Activated B cell treated with CpG ODN at 0.5 μM for 24 hours (primary cell): ENCODE results near the gene HBM. TPM values are rescaled to one million over a fixed set of nuclear protein-coding genes. Genes with fewer than 3 reads are reported as not detected.
"Not testable (repeated sequence)": the region's sequence is repeated elsewhere in the genome, so short reads cannot be mapped to it uniquely, and the experiment has no call there.

Source experiments
- ATAC-seq: fragments of 200-7000 bp; cut with Tn5 transposase; one replicate; pipeline ENCODE4 v1.10.0; 2021; ENCODE audit warnings: low read depth, mild to moderate bottlenecking, moderate library complexity
- CTCF ChIA-PET: fragments of 350-600 bp; sonication (Branson Sonifier 250); formaldehyde crosslinking; loops from one replicate; lab custom pipeline; 2021; ENCODE audit warnings: antibody characterized with exemption; lab: Charles Lee
- POLR2A ChIA-PET: fragments of 350-600 bp; sonication (Branson Sonifier 250); formaldehyde crosslinking; loops from one replicate; lab custom pipeline; 2021; ENCODE audit warnings: antibody characterized with exemption; lab: Charles Lee
- DNase-seq: peaks from one replicate; pipeline ENCODE4 v3.0.0; 2022
- H3K27ac Mint-ChIP-seq: one replicate; pipeline ENCODE4 v1.8.0; 2020; ENCODE audit warnings: mixed read lengths
- H3K27me3 Mint-ChIP-seq: one replicate; pipeline ENCODE4 v1.8.0; 2021; ENCODE audit warnings: mixed read lengths
- H3K36me3 Mint-ChIP-seq: one replicate; pipeline ENCODE4 v1.8.0; 2021; ENCODE audit warnings: low read depth, mixed read lengths
- H3K4me1 Mint-ChIP-seq: one replicate; pipeline ENCODE4 v1.8.0; 2021; ENCODE audit warnings: mixed read lengths
- H3K4me3 Mint-ChIP-seq: one replicate; pipeline ENCODE4 v1.8.0; 2020; ENCODE audit warnings: mild to moderate bottlenecking, mixed read lengths
- H3K9me3 Mint-ChIP-seq: one replicate; pipeline ENCODE4 v1.8.0; 2020; ENCODE audit warnings: mixed read lengths
- CTCF ChIP-seq: fragments of 200-600 bp; IDR thresholded peaks from one replicate; pipeline ENCODE4 v1.8.0; 2022; ENCODE audit warnings: antibody characterized with exemption, mild to moderate bottlenecking
- intact Hi-C: fragments of 100-400 bp; cut with micrococcal nuclease; formaldehyde crosslinking; loops from one replicate; pipeline ENCODE4 v1.15.1; 2024
- total RNA-seq: library from RNA; stranded (reverse); gene quantifications from 2 replicates; pipeline ENCODE4 v1.2.3, GENCODE V29; 2022

The HBM gene
- total RNA-seq, 1 donor from 2014 or later: not detected

GRCh38 chr16:119295-119694 lies 46.5 kb upstream of the HBM start:
- no peak for DNase-seq
- no peak overlapping the region for H3K27ac Mint-ChIP-seq
- H3K4me1 Mint-ChIP-seq: peaks cover 3% of the 10 kb centered on the region
- H3K27me3 Mint-ChIP-seq: no peaks in the 10 kb centered on the region
- ChIA-PET CTCF (interaction anchor here (4.0 kb wide), 1 partner anchor 13 kb away, joined by 18 read pairs; no protein-coding TSS in a partner anchor), POLR2A (interaction anchor here (0.6 kb wide), 1 partner anchor 64 kb away, joined by 4 read pairs; no protein-coding TSS in a partner anchor)
- ATAC-seq: no peak
- H3K4me3 Mint-ChIP-seq: no peak overlapping the region
- no peaks in the 10 kb centered on the region for H3K9me3 Mint-ChIP-seq
- H3K36me3 Mint-ChIP-seq: peaks cover 37% of the 10 kb centered on the region
- no peak for TF ChIP-seq CTCF
- intact Hi-C loops: no loop called here

GRCh38 chr16:119835-120491 lies 45.8 kb upstream of the HBM start:
- H3K27ac Mint-ChIP-seq: no peak overlapping the region
- ATAC-seq: no peak
- DNase-seq: no peak
- no peaks in the 10 kb centered on the region for H3K27me3 Mint-ChIP-seq
- intact Hi-C loops: no loop called here
- H3K9me3 Mint-ChIP-seq: no peaks in the 10 kb centered on the region
- CTCF ChIA-PET: interaction anchor here (4.0 kb wide), 1 partner anchor 13 kb away, joined by 18 read pairs; no protein-coding TSS in a partner anchor
- peaks cover 3% of the 10 kb centered on the region for H3K4me1 Mint-ChIP-seq
- POLR2A ChIA-PET: no interaction called here
- TF ChIP-seq CTCF: no peak
- no peak overlapping the region for H3K4me3 Mint-ChIP-seq
- H3K36me3 Mint-ChIP-seq: peaks cover 38% of the 10 kb centered on the region

GRCh38 chr16:120756-121155 lies 45.0 kb upstream of the HBM start:
- ChIA-PET POLR2A (no interaction called here), CTCF (no interaction called here)
- DNase-seq (no peak), ATAC-seq (no peak)
- Mint-ChIP-seq H3K27ac (no peak overlapping the region), H3K4me1 (peaks cover 3% of the 10 kb centered on the region), H3K27me3 (no peaks in the 10 kb centered on the region), H3K9me3 (no peaks in the 10 kb centered on the region), H3K36me3 (peaks cover 41% of the 10 kb centered on the region), H3K4me3 (no peak overlapping the region)
- intact Hi-C loops: no loop called here
- no peak for TF ChIP-seq CTCF

DNA sequence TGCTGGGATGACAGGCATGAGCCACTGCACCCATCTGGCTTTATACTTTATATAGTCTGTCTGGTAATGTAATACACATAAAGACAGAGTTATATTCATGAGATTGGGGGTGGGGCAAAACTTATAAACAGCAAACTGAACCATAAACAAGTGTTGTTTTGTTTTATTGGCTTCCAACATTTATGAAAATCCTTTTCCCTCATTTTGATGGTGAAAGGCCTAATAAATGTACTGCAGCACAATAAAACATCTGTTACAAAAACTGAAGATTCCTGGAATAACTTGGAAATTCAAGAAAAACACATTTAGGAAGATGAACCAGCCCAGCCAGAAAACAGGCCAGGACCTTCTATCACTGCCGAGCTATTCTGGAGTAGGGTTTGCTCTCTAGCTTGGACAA lies 43.4 kb upstream of the HBM start:
- ChIA-PET POLR2A (no interaction called here), CTCF (interaction anchor here (1.0 kb wide), 1 partner anchor 239 kb away, joined by 4 read pairs; no protein-coding TSS in a partner anchor)
- H3K27me3 Mint-ChIP-seq: no peaks in the 10 kb centered on the region
- no peak overlapping the region for H3K27ac Mint-ChIP-seq
- H3K36me3 Mint-ChIP-seq: peaks cover 32% of the 10 kb centered on the region
- intact Hi-C loops: no loop called here
- no peaks in the 10 kb centered on the region for H3K9me3 Mint-ChIP-seq
- H3K4me1 Mint-ChIP-seq: peaks cover 3% of the 10 kb centered on the region
- TF ChIP-seq CTCF: no peak
- H3K4me3 Mint-ChIP-seq: no peak overlapping the region
- ATAC-seq (no peak), DNase-seq (no peak)

- POLR2A ChIA-PET, CTCF ChIA-PET, intact Hi-C loops, H3K4me1 Mint-ChIP-seq, ATAC-seq, H3K27me3 Mint-ChIP-seq, DNase-seq, H3K27ac Mint-ChIP-seq, H3K4me3 Mint-ChIP-seq, H3K9me3 Mint-ChIP-seq: not testable (repeated sequence)
- peaks cover 34% of the 10 kb centered on the region for H3K36me3 Mint-ChIP-seq
These were observed 42.0 kb upstream of the HBM start for GRCh38 chr16:123558-124350.
